Kidney (tissue), 14 donors: Measurements from ENCODE around the gene PANK2. TPM values are rescaled to one million over a fixed set of nuclear protein-coding genes. Genes with fewer than 3 reads are reported as not detected.

Source experiments
- DNase-seq, 5 donors: peaks; one replicate each; pipeline ENCODE4 v3.0.0-alpha.2; 2013 to 2020
- FAIRE-seq: peaks from 2 replicates; lab custom pipeline; 2012; peaks lifted over from hg19 to GRCh38; lab: Jason Lieb, UNC
- H3K27ac ChIP-seq, 2 donors: one replicate each; pipeline ENCODE4 v1.7.0; 2013; ENCODE audit warnings: low read depth in 2 of 2, low read length in 2 of 2, inconsistent platforms in 1 of 2
- H3K27me3 ChIP-seq: one replicate; pipeline ENCODE4 v1.7.1; 2013; ENCODE audit warnings: low read length, inconsistent platforms; ENCODE audit not compliant: control insufficient read depth, insufficient read depth
- H3K36me3 ChIP-seq, 3 donors: one replicate each; pipeline versions ENCODE4 v1.7.0 to v1.7.1; 2013; ENCODE audit warnings: low read length in 3 of 3, control low read depth in 1 of 3, inconsistent platforms in 1 of 3; ENCODE audit not compliant: insufficient read depth in 3 of 3, control insufficient read depth in 2 of 3
- H3K4me1 ChIP-seq, 3 donors: one replicate each; pipeline versions ENCODE4 v1.7.0 to v1.7.1; 2013; ENCODE audit warnings: low read length in 3 of 3, inconsistent platforms in 1 of 3, low read depth in 1 of 3; ENCODE audit not compliant: control insufficient read depth in 2 of 3, insufficient read depth in 2 of 3
- H3K4me3 ChIP-seq, 3 donors: one replicate each; pipeline versions ENCODE4 v1.7.0 to v1.8.1; 2013; ENCODE audit warnings: low read length in 3 of 3, control low read depth in 1 of 3, inconsistent platforms in 1 of 3
- H3K9ac ChIP-seq, 3 donors: one replicate each; pipeline versions ENCODE4 v1.7.0 to v1.7.1; 2013; ENCODE audit warnings: low read length in 3 of 3, control low read depth in 1 of 3, inconsistent platforms in 1 of 3
- H3K9me3 ChIP-seq, 3 donors: one replicate each; pipeline versions ENCODE4 v1.7.0 to v1.7.1; 2013; ENCODE audit warnings: low read length in 3 of 3, control low read depth in 1 of 3, inconsistent platforms in 1 of 3; ENCODE audit not compliant: control insufficient read depth in 2 of 3, insufficient read depth in 1 of 3
- CTCF ChIP-seq: IDR thresholded peaks from 3 replicates; pipeline ENCODE4 v1.5.1; 2012; ENCODE audit warnings: mild to moderate bottlenecking, moderate library complexity, borderline replicate concordance; ENCODE audit not compliant: insufficient read depth; ENCODE audit errors: extremely low read depth
- intact Hi-C: fragments of 100-400 bp; cut with DNase I; formaldehyde crosslinking; loops from one replicate; pipeline ENCODE4 v1.11.1; 2022
- polyA plus RNA-seq: library from polyadenylated mRNA; stranded (reverse); fragments of 350-450 nt; fragmentation: Illumina TruSeq; extraction: RNeasy Lipid Tissue Mini Kit (QIAGEN cat#74804); gene quantifications from one replicate; pipeline ENCODE4 v1.2.3, GENCODE V29; 2014; ENCODE audit warnings: low read depth, low replicate concordance; ENCODE audit not compliant: insufficient read depth
- total RNA-seq: library from RNA; stranded (reverse); fragmentation: NEBNext Ultra II Directional; extraction: Animal tissue kit (Norgen Biotek cat#: 25700); gene quantifications from one replicate; pipeline ENCODE4 v1.2.1, GENCODE V29; 2021
- donor health status: control.
- donor health status: control.
- donor health status: control.
- donor health status: control.
- donor health status: control.
- donor health status: DM: yes; HTN: yes; CAD: no.
- donor health status: Normal renal cell carcinoma (clear cell type).

PANK2 gene
- total and polyA plus RNA-seq, 2 donors from 2014 or later: 26.8 to 44.9 TPM

- TF ChIP-seq CTCF: no peak
- no peaks in the 10 kb centered on the region for H3K36me3 ChIP-seq
- peak overlapping the region; percentile 51 to 85 for H3K27ac ChIP-seq
- no peak overlapping the region for H3K9ac ChIP-seq
- H3K4me3 ChIP-seq: no peak overlapping the region
- H3K4me1 ChIP-seq: peaks cover 0 to 50% (median 38%) of the 10 kb centered on the region in 3 donors
- no peaks in the 10 kb centered on the region for H3K27me3 ChIP-seq
- H3K9me3 ChIP-seq: no peaks in the 10 kb centered on the region
- no peak for DNase-seq
- no peak for FAIRE-seq
- intact Hi-C loops: no loop called here
Observed at GRCh38 chr20:3931664-3932063, 42.5 kb downstream of the PANK2 start.

- no peaks in the 10 kb centered on the region for H3K27me3 ChIP-seq
- intact Hi-C loops: no loop called here
- peak overlapping the region in 2 of 3 donors; percentile 46 to 62 for H3K9ac ChIP-seq
- TF ChIP-seq CTCF: no peak
- H3K4me1 ChIP-seq: peaks cover 0 to 50% (median 38%) of the 10 kb centered on the region in 3 donors
- H3K4me3 ChIP-seq: peak overlapping the region in 2 of 3 donors; percentile 72 to 76
- DNase-seq (peak in 1 of 5 donors; percentile 38), FAIRE-seq (no peak)
- H3K27ac ChIP-seq: peak overlapping the region; percentile 51 to 85
- H3K36me3 ChIP-seq: no peaks in the 10 kb centered on the region
- no peaks in the 10 kb centered on the region for H3K9me3 ChIP-seq
Observed at GRCh38 chr20:3932277-3932676, 43.1 kb downstream of the PANK2 start.

GRCh38 chr20:3932681-3933080, 43.5 kb downstream of the PANK2 start:
- FAIRE-seq: no peak
- Histone ChIP-seq H3K4me3 (peak overlapping the region in 2 of 3 donors; percentile 72 to 76), H3K27me3 (no peaks in the 10 kb centered on the region), H3K9me3 (no peaks in the 10 kb centered on the region), H3K36me3 (no peaks in the 10 kb centered on the region), H3K9ac (peak overlapping the region in 2 of 3 donors; percentile 46 to 62), H3K4me1 (peaks cover 0 to 50% (median 38%) of the 10 kb centered on the region in 3 donors), H3K27ac (peak overlapping the region; percentile 51 to 85)
- no peak for TF ChIP-seq CTCF
- no peak for DNase-seq
- intact Hi-C loops: no loop called here

GRCh38 chr20:3933218-3933617, 44.0 kb downstream of the PANK2 start:
- DNase-seq (no peak), FAIRE-seq (no peak)
- Histone ChIP-seq H3K4me3 (peak overlapping the region in 2 of 3 donors; percentile 72 to 76), H3K9ac (no peak overlapping the region), H3K9me3 (no peaks in the 10 kb centered on the region), H3K36me3 (no peaks in the 10 kb centered on the region), H3K27ac (peak overlapping the region in 1 of 2 donors; percentile 85), H3K4me1 (peaks cover 0 to 46% (median 35%) of the 10 kb centered on the region in 3 donors), H3K27me3 (no peaks in the 10 kb centered on the region)
- intact Hi-C loops: no loop called here
- no peak for TF ChIP-seq CTCF
